Upper lobe of left lung (tissue), 6 donors: ENCODE data around the gene S100A6. TPM values are rescaled to one million over a fixed set of nuclear protein-coding genes. Genes with fewer than 3 reads are reported as not detected.
A peak's percentile ranks its signal among the peaks of the same experiment; 100 is the strongest.
"Not testable (repeated sequence)": the region's sequence is repeated elsewhere in the genome, so short reads cannot be mapped to it uniquely, and the experiment has no call there.

ENCODE experiments used
- ATAC-seq, 2 donors: fragments of 200-7000 bp; cut with Tn5 transposase; one replicate each; pipeline ENCODE4 v1.9.1; 2022; ENCODE audit warnings: mild to moderate bottlenecking in 2 of 2, moderate library complexity in 2 of 2; ENCODE audit not compliant: low FRiP score in 2 of 2
- DNase-seq, 2 donors: peaks; one replicate each; pipeline ENCODE4 v3.0.0-alpha.2; 2019 to 2020
- H3K27ac ChIP-seq, 4 donors: fragments of 200-600 bp; sonication (generic); one replicate each; pipeline ENCODE4 v1.5.1; 2016 to 2019
- H3K27me3 ChIP-seq, 4 donors: fragments of 200-600 bp; sonication (generic); one replicate each; pipeline ENCODE4 v1.5.1; 2017 to 2019
- H3K36me3 ChIP-seq, 4 donors: fragments of 200-600 bp; sonication (generic); one replicate each; pipeline ENCODE4 v1.5.1; 2016 to 2019
- H3K4me1 ChIP-seq, 4 donors: fragments of 200-600 bp; sonication (generic); one replicate each; pipeline ENCODE4 v1.5.1; 2018 to 2019
- H3K4me3 ChIP-seq, 4 donors: fragments of 200-600 bp; sonication (generic); one replicate each; pipeline ENCODE4 v1.5.1; 2017 to 2019; ENCODE audit warnings: mild to moderate bottlenecking in 2 of 4, moderate library complexity in 1 of 4
- H3K9me3 ChIP-seq, 4 donors: fragments of 200-600 bp; sonication (generic); one replicate each; pipeline ENCODE4 v1.5.1; 2018 to 2019
- EP300 ChIP-seq, 4 donors: sonication (generic); formaldehyde crosslinking; IDR thresholded peaks; one replicate each; pipeline ENCODE4 v1.5.1; 2017; ENCODE audit warnings: antibody characterized with exemption in 4 of 4, control low read depth in 2 of 4
- POLR2A ChIP-seq, 4 donors: fragments of 450-650 bp; IDR thresholded peaks; one replicate each; pipeline ENCODE4 v1.5.1; 2016 to 2017; ENCODE audit warnings: antibody characterized with exemption in 4 of 4, mild to moderate bottlenecking in 2 of 4
- POLR2AphosphoS5 ChIP-seq, 2 donors: sonication (generic); formaldehyde crosslinking; IDR thresholded peaks; one replicate each; pipeline ENCODE4 v1.5.1; 2017; ENCODE audit warnings: antibody characterized with exemption in 2 of 2
- WGBS, 2 donors: methylation state at CpG; one replicate each; pipeline ENCODE4 v1.1.5; 2017 to 2018; 5-methylcytosine and 5-hydroxymethylcytosine counted together
- total RNA-seq, 6 donors: library from RNA; depleted of rRNA in 4 of 6; stranded (reverse); fragments of >200 nt in 4 of 6; gene quantifications; one replicate each; pipeline versions ENCODE4 v1.1.0 to v1.2.1, GENCODE V29; 2016 to 2021
- TF ChIP-seq, protein P1 (sequence below), 6 experiments: fragments of 450-650 bp in 4 of 6; fragments of 200-600 bp in 2 of 6; sonication (generic) in 2 of 6; IDR thresholded peaks; one replicate each; pipeline ENCODE4 v1.5.1; 2016 to 2019; ENCODE audit warnings: antibody characterized with exemption in 6 of 6
- donor health status: DM: no; HTN: no; CAD: no; lungs with moderate emphysema.
- donor health status: DM: no; HTN: yes; CAD: no; lungs with severe emphysema.

S100A6 gene
- total RNA-seq, 6 donors from 2014 or later: 399 to 1,595 (median 925) TPM

DNA sequence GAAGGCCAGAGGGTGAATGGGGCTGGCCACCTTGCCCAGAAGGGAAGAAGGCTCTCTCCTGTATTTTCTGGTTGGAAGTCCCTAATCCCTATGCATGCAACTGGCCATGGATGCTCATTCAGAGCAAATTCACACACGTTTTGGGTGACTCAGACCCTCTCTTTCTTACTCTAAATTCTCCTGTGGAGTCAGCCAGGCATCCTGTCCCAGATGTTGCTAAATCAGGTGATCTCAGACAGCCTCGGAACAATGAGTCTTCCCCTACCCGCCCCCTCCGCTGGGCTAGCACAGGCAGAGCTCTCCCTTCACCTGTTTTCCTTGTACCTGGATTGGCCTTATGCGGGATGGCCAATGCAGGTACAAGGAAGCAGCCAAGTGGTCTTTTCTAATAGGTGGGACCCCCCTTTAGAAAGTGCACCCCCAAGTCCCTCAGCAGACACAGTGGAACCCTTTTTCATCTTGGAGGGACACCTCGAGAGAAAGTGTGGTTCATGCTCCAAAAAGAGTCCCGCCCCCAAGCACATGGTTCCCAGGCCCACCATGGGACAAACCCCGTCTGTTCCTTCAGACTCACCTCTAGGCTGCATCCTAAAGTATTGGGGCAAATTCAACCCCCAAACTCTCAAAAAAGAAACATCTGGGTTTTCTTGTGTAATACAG is 8.6 kb downstream of the S100A6 start:
- Histone ChIP-seq H3K9me3 (no peaks in the 10 kb centered on the region), H3K27me3 (no peaks in the 10 kb centered on the region), H3K4me3 (no peak overlapping the region), H3K36me3 (peaks cover 0 to 4% (median 0%) of the 10 kb centered on the region in 4 donors), H3K27ac (no peak overlapping the region), H3K4me1 (peaks cover 7 to 20% (median 17%) of the 10 kb centered on the region in 4 donors)
- no peak for TF ChIP-seq EP300 (IDR thresholded peaks at IDR 0.05)
- TF ChIP-seq POLR2AphosphoS5 (IDR thresholded peaks at IDR 0.05): no peak
- TF ChIP-seq, protein P1, sequence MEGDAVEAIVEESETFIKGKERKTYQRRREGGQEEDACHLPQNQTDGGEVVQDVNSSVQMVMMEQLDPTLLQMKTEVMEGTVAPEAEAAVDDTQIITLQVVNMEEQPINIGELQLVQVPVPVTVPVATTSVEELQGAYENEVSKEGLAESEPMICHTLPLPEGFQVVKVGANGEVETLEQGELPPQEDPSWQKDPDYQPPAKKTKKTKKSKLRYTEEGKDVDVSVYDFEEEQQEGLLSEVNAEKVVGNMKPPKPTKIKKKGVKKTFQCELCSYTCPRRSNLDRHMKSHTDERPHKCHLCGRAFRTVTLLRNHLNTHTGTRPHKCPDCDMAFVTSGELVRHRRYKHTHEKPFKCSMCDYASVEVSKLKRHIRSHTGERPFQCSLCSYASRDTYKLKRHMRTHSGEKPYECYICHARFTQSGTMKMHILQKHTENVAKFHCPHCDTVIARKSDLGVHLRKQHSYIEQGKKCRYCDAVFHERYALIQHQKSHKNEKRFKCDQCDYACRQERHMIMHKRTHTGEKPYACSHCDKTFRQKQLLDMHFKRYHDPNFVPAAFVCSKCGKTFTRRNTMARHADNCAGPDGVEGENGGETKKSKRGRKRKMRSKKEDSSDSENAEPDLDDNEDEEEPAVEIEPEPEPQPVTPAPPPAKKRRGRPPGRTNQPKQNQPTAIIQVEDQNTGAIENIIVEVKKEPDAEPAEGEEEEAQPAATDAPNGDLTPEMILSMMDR (IDR thresholded peaks at IDR 0.05): no peak
- ATAC-seq (no peak), DNase-seq (no peak)
- 84 to 95% methylated on average over 8 of the region's 8 CpGs for WGBS, 2 donors

DNA sequence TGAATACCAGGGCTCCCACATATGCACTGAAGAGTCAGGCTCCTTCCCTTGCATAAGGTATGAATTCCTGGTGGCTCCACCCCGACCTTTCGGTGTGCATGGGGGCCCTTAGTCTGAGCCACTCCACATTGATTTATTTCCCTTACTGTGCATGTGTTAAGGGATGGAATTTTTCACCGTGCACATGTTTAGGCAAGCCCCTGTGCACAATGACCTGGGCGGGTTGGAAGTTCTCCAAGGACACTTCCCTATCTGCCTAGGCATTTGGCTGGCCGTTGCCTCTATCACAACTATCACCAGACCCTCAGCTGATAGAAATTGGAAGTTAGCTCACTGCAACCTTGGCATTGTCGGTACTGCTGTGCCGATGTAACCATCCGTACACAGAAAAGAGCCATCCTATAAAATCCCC is 9.7 kb downstream of the S100A6 start:
- no peak for DNase-seq

DNA sequence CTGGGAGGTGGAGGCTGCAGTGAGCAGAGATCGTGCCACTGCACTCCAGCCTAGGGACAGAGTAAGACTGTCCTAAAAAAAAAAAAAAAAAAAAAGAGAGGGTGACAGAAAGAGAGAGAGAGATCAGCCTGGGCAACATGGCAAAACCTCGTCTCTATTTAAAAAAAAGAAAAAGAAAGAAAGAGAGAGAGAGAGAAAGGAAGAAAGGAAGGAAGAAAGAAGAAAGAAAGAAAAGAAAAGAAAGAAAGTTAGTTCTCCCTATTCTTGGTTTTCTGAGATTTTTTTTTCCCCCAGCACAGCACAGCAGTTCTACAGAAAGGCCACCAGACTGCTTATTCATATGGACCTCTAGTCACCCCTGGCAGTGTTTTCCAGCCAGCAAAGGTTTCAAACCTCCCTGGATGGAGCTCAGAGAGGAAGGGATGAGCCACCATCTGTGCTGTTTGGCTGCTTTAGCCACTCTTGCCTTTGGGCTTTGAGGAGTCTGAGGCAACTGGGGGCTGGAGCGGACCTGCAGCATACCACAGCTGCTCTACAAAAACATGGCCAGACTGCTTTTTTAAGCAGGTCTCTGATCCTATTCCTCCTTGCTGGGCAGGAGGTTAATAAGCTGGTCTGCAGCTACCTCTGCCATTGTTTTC is 10.6 kb downstream of the S100A6 start:
- H3K27me3 ChIP-seq: no peaks in the 10 kb centered on the region
- DNase-seq: no peak
- ATAC-seq: peak in 1 of 2 donors; percentile 75
- no peaks in the 10 kb centered on the region for H3K9me3 ChIP-seq
- no peak for TF ChIP-seq POLR2A (IDR thresholded peaks at IDR 0.05)
- TF ChIP-seq POLR2AphosphoS5 (IDR thresholded peaks at IDR 0.05): no peak
- no peak for TF ChIP-seq EP300 (IDR thresholded peaks at IDR 0.05)
- TF ChIP-seq, protein P1 (IDR thresholded peaks at IDR 0.05): no peak
- peaks cover 0 to 12% (median 10%) of the 10 kb centered on the region in 4 donors for H3K4me1 ChIP-seq
- no peak overlapping the region for H3K27ac ChIP-seq
- no peak overlapping the region for H3K4me3 ChIP-seq
- WGBS, 2 donors: 44 to 61% methylated on average over 2 to 3 of the region's 3 CpGs
- H3K36me3 ChIP-seq: peaks cover 0 to 4% (median 0%) of the 10 kb centered on the region in 4 donors

More for the DNA sequence above, 9.7 kb downstream of the S100A6 start:
- TF ChIP-seq POLR2AphosphoS5 (IDR thresholded peaks at IDR 0.05): no peak
- TF ChIP-seq, protein P1 (IDR thresholded peaks at IDR 0.05): no peak
- no peak for TF ChIP-seq POLR2A (IDR thresholded peaks at IDR 0.05)
- TF ChIP-seq EP300 (IDR thresholded peaks at IDR 0.05): no peak
- Histone ChIP-seq H3K4me1 (peaks cover 0 to 12% (median 10%) of the 10 kb centered on the region in 4 donors), H3K27me3 (no peaks in the 10 kb centered on the region), H3K36me3 (peaks cover 0 to 4% (median 0%) of the 10 kb centered on the region in 4 donors), H3K9me3 (no peaks in the 10 kb centered on the region), H3K27ac (peak overlapping the region in 1 of 4 donors; percentile 11), H3K4me3 (no peak overlapping the region)
- WGBS, 2 donors: 24 to 41% methylated on average over 8 of the region's 8 CpGs
- ATAC-seq: no peak

DNA sequence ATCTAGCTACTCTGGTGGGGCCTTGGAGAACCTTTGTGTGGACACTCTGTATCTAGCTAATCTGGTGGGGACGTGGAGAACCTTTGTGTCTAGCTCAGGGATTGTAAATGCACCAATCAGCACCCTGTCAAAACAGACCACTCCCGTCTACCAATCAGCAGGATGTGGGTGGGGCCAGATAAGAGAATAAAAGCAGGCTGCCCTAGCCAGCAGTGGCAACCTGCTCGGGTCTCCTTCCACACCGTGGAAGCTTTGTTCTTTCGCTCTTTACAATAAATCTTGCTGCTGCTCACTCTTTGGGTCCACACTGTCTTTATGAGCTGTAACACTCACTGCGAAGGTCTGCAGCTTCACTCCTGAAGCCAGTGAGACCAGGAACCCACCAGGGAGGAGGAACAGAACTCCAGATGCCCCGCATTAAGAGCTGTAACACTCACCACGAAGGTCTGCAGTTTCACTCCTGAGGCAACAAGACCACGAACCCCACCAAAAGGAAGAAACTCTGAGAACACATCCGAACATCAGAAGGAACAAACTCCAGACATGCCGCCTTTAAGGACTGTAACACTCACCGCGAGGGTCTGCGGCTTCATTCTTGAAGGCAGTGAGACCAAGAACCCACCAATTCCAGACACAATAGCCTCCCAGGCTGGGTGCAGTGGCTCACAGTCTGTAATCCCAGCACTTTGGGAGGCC is 13.3 kb downstream of the S100A6 start:
- not testable (repeated sequence) for ATAC-seq, DNase-seq, H3K4me3 ChIP-seq, H3K27me3 ChIP-seq, H3K36me3 ChIP-seq, H3K9me3 ChIP-seq, H3K27ac ChIP-seq
- peaks cover 0 to 17% (median 12%) of the 10 kb centered on the region in 4 donors for H3K4me1 ChIP-seq
- WGBS, 2 donors: 76 to 80% methylated on average over 14 of the region's 14 CpGs

DNA sequence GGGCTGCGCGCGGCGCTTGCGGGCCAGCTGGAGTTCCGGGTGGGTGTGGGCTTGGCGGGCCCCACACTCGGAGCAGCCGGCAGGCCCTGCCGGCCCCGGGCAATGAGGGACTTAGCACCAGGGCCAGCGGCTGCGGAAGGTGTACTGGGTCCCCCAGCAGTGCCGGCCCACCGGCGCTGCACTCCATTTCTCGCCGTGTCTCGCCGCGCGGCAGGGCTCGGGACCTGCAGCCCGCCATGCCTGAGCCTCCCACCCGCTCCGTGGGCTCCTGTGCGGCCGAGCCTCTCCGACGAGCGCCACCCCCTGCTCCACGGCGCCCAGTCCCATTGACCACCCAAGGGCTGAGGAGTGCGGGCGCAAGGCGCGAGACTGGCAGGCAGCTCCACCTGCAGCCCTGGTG is 14.0 kb downstream of the S100A6 start:
- H3K36me3 ChIP-seq, ATAC-seq, H3K9me3 ChIP-seq, H3K27me3 ChIP-seq, H3K4me3 ChIP-seq, H3K27ac ChIP-seq: not testable (repeated sequence)
- H3K4me1 ChIP-seq: peaks cover 0 to 17% (median 11%) of the 10 kb centered on the region in 4 donors
- 96 to 98% methylated on average over 23 to 36 of the region's 37 CpGs for WGBS, 2 donors
- peak in 1 of 2 donors; percentile 70 for DNase-seq
